HPDE6-E6E7 (cell line): Measurements from ENCODE around the gene ULK1.

Experiments used
- DNase-seq: peaks from one replicate; pipeline ENCODE4 v3.0.0; 2011; ENCODE audit warnings: missing footprints; ENCODE audit errors: extremely low spot score

Gene ULK1

GRCh38 chr12:131919366-131920156, 25.1 kb downstream of the ULK1 start:
- no peak for DNase-seq

- DNase-seq, result no peak
Observed at GRCh38 chr12:131920157-131920508, 25.7 kb downstream of the ULK1 start.

- DNase-seq, result no peak
Observed at GRCh38 chr12:131920902-131921840, 26.7 kb downstream of the ULK1 start.

- DNase-seq, result no peak
Observed at GRCh38 chr12:131921866-131922769, 27.7 kb downstream of the ULK1 start.

GRCh38 chr12:131922772-131923171, 28.4 kb downstream of the ULK1 start:
- no peak for DNase-seq

GRCh38 chr12:131923260-131923659, 28.8 kb downstream of the ULK1 start:
- no peak for DNase-seq

GRCh38 chr12:131927110-131928079, 33.0 kb downstream of the ULK1 start:
- no peak for DNase-seq

GRCh38 chr12:131928080-131928710, 33.8 kb downstream of the ULK1 start:
- DNase-seq, result no peak

- DNase-seq, result peak; percentile 94
Observed at GRCh38 chr12:131928711-131929580, 34.5 kb downstream of the ULK1 start, which contains the start of gene PUS1. TSS of gene PUS1 (plus strand) at chr12:131929276. CDS start at chr12:131929723, 447 bp downstream.

GRCh38 chr12:131929581-131930456, 35.4 kb downstream of the ULK1 start:
- peak; percentile 54 for DNase-seq

- no peak for DNase-seq
Observed at GRCh38 chr12:131930510-131930909, 36.1 kb downstream of the ULK1 start.

GRCh38 chr12:131933387-131933786, 39.0 kb downstream of the ULK1 start:
- DNase-seq, result no peak

- no peak for DNase-seq
Observed at GRCh38 chr12:131934535-131934934, 40.1 kb downstream of the ULK1 start.

- DNase-seq, result no peak
Observed at GRCh38 chr12:131938082-131938481, 43.7 kb downstream of the ULK1 start.

GRCh38 chr12:131939007-131939406, 44.6 kb downstream of the ULK1 start:
- no peak for DNase-seq

GRCh38 chr12:131940141-131940547, 45.7 kb downstream of the ULK1 start:
- no peak for DNase-seq

GRCh38 chr12:131941116-131941986, 46.9 kb downstream of the ULK1 start:
- no peak for DNase-seq
